Measurements from ENCODE around the gene FBXO24. TPM values are rescaled to one million over a fixed set of nuclear protein-coding genes. Genes with fewer than 3 reads are reported as not detected.

FBXO24 gene
- total RNA-seq, 2 donors from 2014 or later: 1.3 to 3.0 TPM

GRCh38 chr7:100591596-100591995 lies 5.5 kb downstream of the FBXO24 start:
- no peaks in the 10 kb centered on the region for H3K36me3 Mint-ChIP-seq (ENCODE audit: low read depth)
- Histone ChIP-seq H3K27ac (ENCODE audit: low read depth, low read length) (no peak overlapping the region), H3K4me1 (ENCODE audit: control insufficient read depth, insufficient read depth, low read length) (no peaks in the 10 kb centered on the region), H3K4me3 (ENCODE audit: low read length) (no peak overlapping the region), H3K36me3 (ENCODE audit: control insufficient read depth, insufficient read depth, low read length) (no peaks in the 10 kb centered on the region), H3K9ac (ENCODE audit: extremely low read depth, low read length, poor library complexity, severe bottlenecking) (no peak overlapping the region), H3K27me3 (ENCODE audit: control insufficient read depth, insufficient read depth, low read length, poor library complexity, severe bottlenecking) (no peaks in the 10 kb centered on the region), H3K9me3 (ENCODE audit: control insufficient read depth, low read length) (no peaks in the 10 kb centered on the region)
- no peaks in the 10 kb centered on the region for H3K9me3 Mint-ChIP-seq
- H3K27me3 Mint-ChIP-seq (ENCODE audit: insufficient read depth): peaks cover 27% of the 10 kb centered on the region
- TF ChIP-seq, protein P1, sequence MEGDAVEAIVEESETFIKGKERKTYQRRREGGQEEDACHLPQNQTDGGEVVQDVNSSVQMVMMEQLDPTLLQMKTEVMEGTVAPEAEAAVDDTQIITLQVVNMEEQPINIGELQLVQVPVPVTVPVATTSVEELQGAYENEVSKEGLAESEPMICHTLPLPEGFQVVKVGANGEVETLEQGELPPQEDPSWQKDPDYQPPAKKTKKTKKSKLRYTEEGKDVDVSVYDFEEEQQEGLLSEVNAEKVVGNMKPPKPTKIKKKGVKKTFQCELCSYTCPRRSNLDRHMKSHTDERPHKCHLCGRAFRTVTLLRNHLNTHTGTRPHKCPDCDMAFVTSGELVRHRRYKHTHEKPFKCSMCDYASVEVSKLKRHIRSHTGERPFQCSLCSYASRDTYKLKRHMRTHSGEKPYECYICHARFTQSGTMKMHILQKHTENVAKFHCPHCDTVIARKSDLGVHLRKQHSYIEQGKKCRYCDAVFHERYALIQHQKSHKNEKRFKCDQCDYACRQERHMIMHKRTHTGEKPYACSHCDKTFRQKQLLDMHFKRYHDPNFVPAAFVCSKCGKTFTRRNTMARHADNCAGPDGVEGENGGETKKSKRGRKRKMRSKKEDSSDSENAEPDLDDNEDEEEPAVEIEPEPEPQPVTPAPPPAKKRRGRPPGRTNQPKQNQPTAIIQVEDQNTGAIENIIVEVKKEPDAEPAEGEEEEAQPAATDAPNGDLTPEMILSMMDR (conservative IDR thresholded peaks at IDR 0.05): no peak
- no peak overlapping the region for H3K27ac Mint-ChIP-seq
- H3K4me3 Mint-ChIP-seq: no peak overlapping the region
- no peak for DNase-seq
- H3K4me1 Mint-ChIP-seq: peaks cover 20% of the 10 kb centered on the region
- 94% methylated on average over 14 to 17 of the region's 17 CpGs for WGBS, 2 experiments (ENCODE audit: insufficient coverage in 1 of 2, insufficient read length in 1 of 2)

DNA sequence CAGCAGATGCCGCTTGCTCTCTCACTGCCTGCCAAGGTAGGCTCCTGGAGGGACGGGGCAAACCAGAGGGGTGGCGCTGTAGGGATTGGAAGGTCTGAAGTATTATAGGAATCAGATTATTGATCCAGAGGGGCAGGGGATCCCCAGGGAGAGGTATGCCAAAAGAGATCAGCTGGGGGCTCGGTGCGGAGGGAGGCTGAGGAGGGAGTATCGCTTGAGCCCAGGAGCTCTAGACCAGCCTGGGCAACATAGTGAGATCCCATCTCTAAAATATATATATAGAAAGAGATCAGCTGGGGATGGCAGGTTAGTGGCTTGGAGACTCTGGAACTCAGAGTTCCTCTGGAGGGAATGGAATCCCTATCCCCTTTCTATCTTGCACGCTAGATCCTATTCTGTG lies 9.1 kb downstream of the FBXO24 start:
- WGBS, 2 experiments (ENCODE audit: insufficient coverage in 1 of 2, insufficient read length in 1 of 2): 94 to 96% methylated on average over 2 to 7 of the region's 7 CpGs
- Histone ChIP-seq H3K9me3 (ENCODE audit: control insufficient read depth, low read length) (no peaks in the 10 kb centered on the region), H3K27me3 (ENCODE audit: control insufficient read depth, insufficient read depth, low read length, poor library complexity, severe bottlenecking) (no peaks in the 10 kb centered on the region), H3K4me1 (ENCODE audit: control insufficient read depth, insufficient read depth, low read length) (no peaks in the 10 kb centered on the region), H3K4me3 (ENCODE audit: low read length) (no peak overlapping the region), H3K36me3 (ENCODE audit: control insufficient read depth, insufficient read depth, low read length) (no peaks in the 10 kb centered on the region), H3K9ac (ENCODE audit: extremely low read depth, low read length, poor library complexity, severe bottlenecking) (no peak overlapping the region), H3K27ac (ENCODE audit: low read depth, low read length) (no peak overlapping the region)
- peaks cover 4% of the 10 kb centered on the region for H3K4me1 Mint-ChIP-seq
- H3K36me3 Mint-ChIP-seq (ENCODE audit: low read depth): no peaks in the 10 kb centered on the region
- DNase-seq: no peak
- H3K27ac Mint-ChIP-seq: no peak overlapping the region
- H3K4me3 Mint-ChIP-seq: no peak overlapping the region
- TF ChIP-seq, protein P1 (conservative IDR thresholded peaks at IDR 0.05): no peak
- H3K27me3 Mint-ChIP-seq (ENCODE audit: insufficient read depth): peaks cover 25% of the 10 kb centered on the region
- no peaks in the 10 kb centered on the region for H3K9me3 Mint-ChIP-seq

DNA sequence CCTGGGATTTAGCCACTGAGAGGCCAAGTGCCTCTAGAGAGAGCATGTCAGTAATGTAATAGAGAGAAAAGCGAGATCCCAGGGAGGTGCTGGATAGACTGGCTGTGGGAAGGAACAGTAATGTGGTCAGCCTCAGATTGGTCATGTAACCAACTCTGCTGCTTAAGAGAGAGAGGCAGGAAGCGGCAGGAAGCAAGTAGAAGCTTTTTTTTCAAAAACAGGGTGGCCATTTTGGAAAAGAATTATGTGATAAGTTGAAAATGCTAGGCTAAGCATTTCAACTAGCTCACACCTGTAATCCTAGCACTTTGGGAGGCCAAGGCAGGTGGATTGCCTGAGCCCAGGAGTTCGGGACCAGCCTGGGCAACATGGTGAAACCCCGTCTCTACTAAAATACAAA lies 12.3 kb downstream of the FBXO24 start:
- H3K9ac ChIP-seq (ENCODE audit: extremely low read depth, low read length, poor library complexity, severe bottlenecking): no peak overlapping the region
- no peaks in the 10 kb centered on the region for H3K9me3 ChIP-seq (ENCODE audit: control insufficient read depth, low read length)
- DNase-seq: no peak
- Mint-ChIP-seq H3K4me3 (no peak overlapping the region), H3K36me3 (ENCODE audit: low read depth) (no peaks in the 10 kb centered on the region), H3K4me1 (peaks cover 10% of the 10 kb centered on the region), H3K9me3 (no peaks in the 10 kb centered on the region), H3K27ac (no peak overlapping the region), H3K27me3 (ENCODE audit: insufficient read depth) (peaks cover 13% of the 10 kb centered on the region)
- no peak overlapping the region for H3K4me3 ChIP-seq (ENCODE audit: low read length)
- TF ChIP-seq, protein P1 (conservative IDR thresholded peaks at IDR 0.05): no peak
- no peaks in the 10 kb centered on the region for H3K27me3 ChIP-seq (ENCODE audit: control insufficient read depth, insufficient read depth, low read length, poor library complexity, severe bottlenecking)
- no peaks in the 10 kb centered on the region for H3K36me3 ChIP-seq (ENCODE audit: control insufficient read depth, insufficient read depth, low read length)
- H3K4me1 ChIP-seq (ENCODE audit: control insufficient read depth, insufficient read depth, low read length): no peaks in the 10 kb centered on the region
- H3K27ac ChIP-seq (ENCODE audit: low read depth, low read length): no peak overlapping the region
- WGBS, 2 experiments (ENCODE audit: insufficient coverage in 1 of 2, insufficient read length in 1 of 2): 95% methylated on average over 4 of the region's 4 CpGs

All from endodermal cell (in vitro differentiated cells).